Measurements from ENCODE around the gene CIITA. TPM values are rescaled to one million over a fixed set of nuclear protein-coding genes. Genes with fewer than 3 reads are reported as not detected.

CIITA gene
- total and polyA plus RNA-seq, 10 of the 15 experiments (the other 5 are each of a cell fraction or from before 2014, with no cell fraction given) = 11.5 to 145 (median 49.7) TPM

GRCh38 chr16:10849736-10850477 lies 27.1 kb upstream of the CIITA start (continued):
- TF ChIP-seq MYB (IDR thresholded peaks at IDR 0.05; ENCODE audit: borderline replicate concordance, low read depth, low read length) (no peak), EED (IDR thresholded peaks at IDR 0.05; ENCODE audit: low read depth) (no peak), HDAC2 (IDR thresholded peaks at IDR 0.05) (no peak)

- Histone ChIP-seq H3K4me1 (ENCODE audit: control insufficient read depth, insufficient read depth, low read length) (peaks cover 14% of the 10 kb centered on the region; the same call in 1 of the 2 replicates), H2AFZ (ENCODE audit: control insufficient read depth, low read depth, low read length) (no peak overlapping the region), H3K27ac (ENCODE audit: control insufficient read depth, insufficient read depth) (no peak overlapping the region), H4K20me1 (ENCODE audit: control insufficient read depth, insufficient read depth) (no peaks in the 10 kb centered on the region), H3K4me2 (ENCODE audit: control insufficient read depth, insufficient read depth) (no peak overlapping the region), H3K27me3 (replicated peaks in 1 of 2; ENCODE audit: control insufficient read depth in 2 of 2, insufficient read depth in 2 of 2, low read length in 1 of 2) (no peaks in the 10 kb centered on the region), H3K9ac (ENCODE audit: control insufficient read depth, insufficient read depth, low read length) (no peak overlapping the region), H3K9me3 (replicated peaks; ENCODE audit: control insufficient read depth, insufficient read depth, low read length) (no peaks in the 10 kb centered on the region), H3K79me2 (ENCODE audit: control insufficient read depth, insufficient read depth, low read length) (no peaks in the 10 kb centered on the region), H3K36me3 (ENCODE audit: control insufficient read depth in 2 of 2, insufficient read depth in 2 of 2, low read length in 1 of 2) (no peaks in the 10 kb centered on the region), H3K4me3 (no peak overlapping the region)
- in situ Hi-C loops (cut with MboI) = no loop called here
- RAD21 ChIA-PET (ENCODE audit: unreplicated experiment) = interaction anchor here (1.3 kb wide), 1 partner anchor 19 kb away, joined by 3 read pairs; no protein-coding TSS in a partner anchor
- ATAC-seq (no peak), FAIRE-seq (no peak), DNase-seq (ENCODE audit: low read depth, low spot score) (no peak)
- SMC1A ChIA-PET (ENCODE audit: uncharacterized antibody, unreplicated experiment) = interaction anchor here (0.6 to 1.5 kb wide), 6 partner anchors 10 to 1724 kb away, joined by 4 to 6 read pairs (median 4); no protein-coding TSS in a partner anchor
- CTCF ChIA-PET = interaction anchor here (1.6 kb wide), 1 partner anchor 97 kb away, joined by 3 read pairs; no protein-coding TSS in a partner anchor
- no peak for TF ChIP-seq NRF1 (conservative IDR thresholded peaks at IDR 0.05; ENCODE audit: low read depth, low read length)
- TF ChIP-seq KAT2A (conservative IDR thresholded peaks at IDR 0.05; ENCODE audit: control insufficient read depth, low read depth, low read length) = no peak
- TF ChIP-seq E2F8 (IDR thresholded peaks at IDR 0.05; ENCODE audit: low read depth, partially characterized antibody) = no peak
- no peak for TF ChIP-seq ZNF622 (IDR thresholded peaks at IDR 0.05)
- TF ChIP-seq MXI1 (IDR thresholded peaks at IDR 0.05; ENCODE audit: low read depth, low read length) = no peak
- TF ChIP-seq ZNF384 (IDR thresholded peaks at IDR 0.05; ENCODE audit: borderline replicate concordance, low read depth, low read length) = no peak
- no peak for TF ChIP-seq TCF7 (IDR thresholded peaks at IDR 0.05; ENCODE audit: borderline replicate concordance)
- no peak for TF ChIP-seq RUNX3 (IDR thresholded peaks at IDR 0.05; ENCODE audit: low read length)
- TF ChIP-seq RFX5 (IDR thresholded peaks at IDR 0.05; ENCODE audit: low read depth, low read length) = no peak
- no peak for TF ChIP-seq ZZZ3 (IDR thresholded peaks at IDR 0.05; ENCODE audit: control insufficient read depth, insufficient read length, low read depth)
- no peak for TF ChIP-seq BMI1 (IDR thresholded peaks at IDR 0.05; ENCODE audit: borderline replicate concordance)
- intact Hi-C loops (cut with micrococcal nuclease; ENCODE audit: unreplicated experiment) = no loop called here
- 33% methylated on average over 4 of the region's 4 CpGs for WGBS (ENCODE audit: insufficient coverage, insufficient replicate concordance, low lambda C conversion rate, missing lambda C conversion rate)
- POLR2A ChIA-PET = no interaction called here
- BruUV-seq (replicated peaks) = no TSS peak
Observed at GRCh38 chr16:10850478-10850850, 26.5 kb upstream of the CIITA start.
